MM.1S (cell line): ENCODE data around the gene CADPS.

Source experiments
- DNase-seq: peaks from one replicate; pipeline ENCODE4 v3.0.0-alpha.2; 2015
- H2AFZ ChIP-seq: fragments of 300-600 bp; sonication (generic); 2 replicates; pipeline ENCODE4 v1.6.0; 2016; ENCODE audit warnings: antibody characterized with exemption, low read length
- H3F3A ChIP-seq: fragments of 300-600 bp; sonication (generic); 2 replicates; pipeline ENCODE4 v1.6.1; 2016; ENCODE audit warnings: mild to moderate bottlenecking, antibody characterized with exemption, low read length, moderate library complexity, mixed read lengths; ENCODE audit not compliant: insufficient read depth
- H3K27ac ChIP-seq: fragments of 300-600 bp; sonication (generic); 2 replicates; pipeline ENCODE4 v1.5.1; 2016; ENCODE audit warnings: mild to moderate bottlenecking, low read length
- H3K27me3 ChIP-seq: fragments of 300-600 bp; sonication (generic); replicated peaks from 2 replicates; pipeline ENCODE4 v1.6.0; 2016; ENCODE audit warnings: low read length; ENCODE audit not compliant: insufficient read depth
- H3K36me3 ChIP-seq: fragments of 300-600 bp; sonication (generic); replicated peaks from 2 replicates; pipeline ENCODE4 v1.6.1; 2016; ENCODE audit warnings: mild to moderate bottlenecking, low read length, mixed read lengths; ENCODE audit not compliant: insufficient read depth
- H3K4me1 ChIP-seq: fragments of 300-600 bp; sonication (generic); 2 replicates; pipeline ENCODE4 v1.6.1; 2016; ENCODE audit warnings: low read length, mixed read lengths
- H3K4me2 ChIP-seq: fragments of 300-600 bp; sonication (generic); 2 replicates; pipeline ENCODE4 v1.6.0; 2016; ENCODE audit warnings: low read depth, low read length
- H3K4me3 ChIP-seq: fragments of 300-600 bp; sonication (generic); 2 replicates; pipeline ENCODE4 v1.5.1; 2016; ENCODE audit warnings: low read length, mixed read lengths
- H3K79me2 ChIP-seq: fragments of 300-600 bp; sonication (generic); 2 replicates; pipeline ENCODE4 v1.6.1; 2016; ENCODE audit warnings: mixed run types, low read length, mixed read lengths
- H3K9ac ChIP-seq: fragments of 300-600 bp; sonication (generic); 2 replicates; pipeline ENCODE4 v1.6.1; 2016; ENCODE audit warnings: low read length, mixed read lengths
- H3K9me2 ChIP-seq: fragments of 300-600 bp; sonication (generic); replicated peaks from 2 replicates; pipeline ENCODE4 v1.6.1; 2016; ENCODE audit warnings: mild to moderate bottlenecking, low read length, mixed read lengths; ENCODE audit not compliant: insufficient read depth
- H3K9me3 ChIP-seq: fragments of 300-600 bp; sonication (generic); replicated peaks from 2 replicates; pipeline ENCODE4 v1.6.1; 2016; ENCODE audit warnings: mild to moderate bottlenecking, low read length, mixed read lengths; ENCODE audit not compliant: insufficient read depth
- H4K20me1 ChIP-seq: fragments of 300-600 bp; sonication (generic); 2 replicates; pipeline ENCODE4 v1.6.1; 2016; ENCODE audit warnings: mild to moderate bottlenecking, low read length, moderate library complexity, mixed read lengths; ENCODE audit not compliant: insufficient read depth
- CTCF ChIP-seq: fragments of 300-600 bp; sonication (generic); IDR thresholded peaks from 2 replicates; pipeline ENCODE4 v1.5.1; 2016; ENCODE audit warnings: antibody characterized with exemption, low read length, mixed read lengths
- EZH2 ChIP-seq: fragments of 300-600 bp; sonication (generic); optimal IDR thresholded peaks from 2 replicates; pipeline ENCODE3; 2017; ENCODE audit warnings: low read depth, mild to moderate bottlenecking, antibody characterized with exemption, low read length, mixed read lengths
- EZH2phosphoT487 ChIP-seq: fragments of 300-600 bp; sonication (generic); IDR thresholded peaks from 2 replicates; pipeline ENCODE4 v1.6.1; 2018; ENCODE audit warnings: antibody characterized with exemption, low read length

Gene CADPS

GRCh38 chr3:62732183-62732904, 142.9 kb downstream of the CADPS start:
- Histone ChIP-seq H3K9me3 (no peaks in the 10 kb centered on the region), H3K36me3 (no peaks in the 10 kb centered on the region), H3K27ac (no peak overlapping the region), H3K4me3 (no peak overlapping the region), H3K4me2 (no peak overlapping the region), H3K9me2 (no peaks in the 10 kb centered on the region), H3K79me2 (no peaks in the 10 kb centered on the region), H3K27me3 (no peaks in the 10 kb centered on the region), H3F3A (no peaks in the 10 kb centered on the region), H2AFZ (no peak overlapping the region), H3K9ac (no peak overlapping the region), H3K4me1 (no peaks in the 10 kb centered on the region), H4K20me1 (no peaks in the 10 kb centered on the region)
- no peak for TF ChIP-seq EZH2phosphoT487
- TF ChIP-seq EZH2: no peak
- no peak for TF ChIP-seq CTCF
- no peak for DNase-seq

- TF ChIP-seq CTCF: no peak
- no peak for TF ChIP-seq EZH2phosphoT487
- TF ChIP-seq EZH2: no peak
- no peak overlapping the region for H3K4me3 ChIP-seq
- H3K36me3 ChIP-seq: no peaks in the 10 kb centered on the region
- H3K79me2 ChIP-seq: no peaks in the 10 kb centered on the region
- no peak for DNase-seq
- H3K4me1 ChIP-seq: no peaks in the 10 kb centered on the region
- no peaks in the 10 kb centered on the region for H4K20me1 ChIP-seq
- H3K9ac ChIP-seq: no peak overlapping the region
- no peak overlapping the region for H3K27ac ChIP-seq
- no peak overlapping the region for H2AFZ ChIP-seq
- no peaks in the 10 kb centered on the region for H3K9me3 ChIP-seq
- no peaks in the 10 kb centered on the region for H3F3A ChIP-seq
- H3K27me3 ChIP-seq: no peaks in the 10 kb centered on the region
- no peak overlapping the region for H3K4me2 ChIP-seq
- H3K9me2 ChIP-seq: no peaks in the 10 kb centered on the region
These were observed 147.2 kb downstream of the CADPS start for GRCh38 chr3:62727981-62728380.

GRCh38 chr3:62727536-62727935, 147.7 kb downstream of the CADPS start:
- H3K4me1 ChIP-seq: no peaks in the 10 kb centered on the region
- H3K9me3 ChIP-seq: no peaks in the 10 kb centered on the region
- no peak overlapping the region for H3K27ac ChIP-seq
- no peaks in the 10 kb centered on the region for H3K9me2 ChIP-seq
- H3K4me2 ChIP-seq: no peak overlapping the region
- H3K36me3 ChIP-seq: no peaks in the 10 kb centered on the region
- H3F3A ChIP-seq: no peaks in the 10 kb centered on the region
- no peaks in the 10 kb centered on the region for H4K20me1 ChIP-seq
- H2AFZ ChIP-seq: no peak overlapping the region
- DNase-seq: no peak
- H3K79me2 ChIP-seq: no peaks in the 10 kb centered on the region
- no peak overlapping the region for H3K9ac ChIP-seq
- no peak for TF ChIP-seq EZH2phosphoT487
- TF ChIP-seq EZH2: no peak
- TF ChIP-seq CTCF: no peak
- H3K27me3 ChIP-seq: no peaks in the 10 kb centered on the region
- no peak overlapping the region for H3K4me3 ChIP-seq
